ENCODE results near the gene MICAL2. TPM values are rescaled to one million over a fixed set of nuclear protein-coding genes. Genes with fewer than 3 reads are reported as not detected.

MICAL2 gene
- total and polyA plus RNA-seq, 2 of the 13 experiments (the other 11 are each of a cell fraction or from before 2014, with no cell fraction given) = 0.78 to 1.1 TPM

DNA sequence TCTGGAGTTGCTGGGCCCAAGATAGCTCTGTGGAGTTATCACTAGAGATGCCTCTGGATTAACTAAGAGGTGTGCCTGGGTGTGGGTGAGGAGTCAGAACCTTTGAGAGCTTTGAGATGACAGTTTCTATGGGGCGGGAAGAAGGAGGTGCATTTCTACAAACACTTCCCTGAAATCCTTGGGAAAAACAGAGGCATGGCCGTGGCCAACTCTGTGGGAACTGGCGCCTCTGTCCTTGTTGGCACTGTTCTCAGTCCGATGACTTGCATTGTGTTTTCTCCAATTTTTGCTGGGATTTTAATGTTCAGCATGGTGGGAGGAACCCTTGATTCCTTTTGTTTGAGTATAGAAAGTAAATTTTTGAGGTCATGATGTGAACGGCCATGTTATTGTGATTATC, 151.2 kb downstream of the MICAL2 start (continued):
- no peak for TF ChIP-seq ZXDC (CRISPR knock-in tag; IDR thresholded peaks at IDR 0.05)
- TF ChIP-seq SKI (IDR thresholded peaks at IDR 0.05; ENCODE audit: partially characterized antibody) = no peak
- no peak for TF ChIP-seq ZNF431 (CRISPR knock-in tag; IDR thresholded peaks at IDR 0.05; ENCODE audit: borderline replicate concordance, low read depth)
- no peak for TF ChIP-seq ARID3A (IDR thresholded peaks at IDR 0.05; ENCODE audit: low read depth, low read length)
- no peak for TF ChIP-seq KDM3A (CRISPR knock-in tag; IDR thresholded peaks at IDR 0.05; ENCODE audit: low read depth)
- no peak for TF ChIP-seq ZNF747 (CRISPR knock-in tag; IDR thresholded peaks at IDR 0.05; ENCODE audit: borderline replicate concordance)
- TF ChIP-seq ZNF737 (CRISPR knock-in tag; IDR thresholded peaks at IDR 0.05; ENCODE audit: borderline replicate concordance) = no peak
- TF ChIP-seq, protein P1, sequence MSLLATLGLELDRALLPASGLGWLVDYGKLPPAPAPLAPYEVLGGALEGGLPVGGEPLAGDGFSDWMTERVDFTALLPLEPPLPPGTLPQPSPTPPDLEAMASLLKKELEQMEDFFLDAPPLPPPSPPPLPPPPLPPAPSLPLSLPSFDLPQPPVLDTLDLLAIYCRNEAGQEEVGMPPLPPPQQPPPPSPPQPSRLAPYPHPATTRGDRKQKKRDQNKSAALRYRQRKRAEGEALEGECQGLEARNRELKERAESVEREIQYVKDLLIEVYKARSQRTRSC (CRISPR knock-in tag; IDR thresholded peaks at IDR 0.05; ENCODE audit: low read depth) = no peak
